SKM-1 treated with dmso at 0.1 percent for 144 hours (cell line): ENCODE results near the gene PRPSAP1.

Experiments used
- DNase-seq: peaks from one replicate; lab custom pipeline; 2025; ENCODE audit not compliant: unreplicated experiment; lab: John Stamatoyannopoulos, UW

PRPSAP1 gene

GRCh38 chr17:76383546-76384221, 30.0 kb upstream of the PRPSAP1 start:
- DNase-seq, result no peak

- DNase-seq, result no peak
Observed at GRCh38 chr17:76382803-76383545, 29.3 kb upstream of the PRPSAP1 start.

DNA sequence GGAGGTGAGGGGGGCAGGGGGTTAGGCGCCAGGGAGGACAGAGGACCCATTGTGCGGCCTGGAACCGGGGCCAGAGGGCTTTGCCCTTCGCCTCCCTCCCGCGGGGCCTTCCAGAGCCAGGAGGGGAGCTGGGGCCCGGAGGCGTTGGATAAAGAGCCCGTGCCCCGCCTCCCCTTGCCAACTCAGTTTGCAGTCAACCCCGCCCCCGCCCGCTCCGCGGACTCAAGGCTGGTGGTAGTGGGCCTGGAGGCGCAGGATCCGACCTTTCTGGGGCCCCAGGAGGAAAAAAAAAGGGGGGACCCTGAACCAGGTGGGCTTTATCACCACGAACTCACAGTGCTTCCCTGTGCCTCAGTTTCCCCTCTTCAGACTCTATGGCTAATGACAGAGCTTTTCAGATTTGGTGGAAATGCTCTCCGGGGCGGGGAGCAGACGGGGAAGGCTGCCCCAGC, 28.7 kb upstream of the PRPSAP1 start:
- no peak for DNase-seq

GRCh38 chr17:76381633-76382350, 28.1 kb upstream of the PRPSAP1 start:
- DNase-seq, result no peak

GRCh38 chr17:76379646-76380376, 26.1 kb upstream of the PRPSAP1 start:
- DNase-seq, result no peak

GRCh38 chr17:76379275-76379641, 25.5 kb upstream of the PRPSAP1 start:
- DNase-seq, result no peak

DNA sequence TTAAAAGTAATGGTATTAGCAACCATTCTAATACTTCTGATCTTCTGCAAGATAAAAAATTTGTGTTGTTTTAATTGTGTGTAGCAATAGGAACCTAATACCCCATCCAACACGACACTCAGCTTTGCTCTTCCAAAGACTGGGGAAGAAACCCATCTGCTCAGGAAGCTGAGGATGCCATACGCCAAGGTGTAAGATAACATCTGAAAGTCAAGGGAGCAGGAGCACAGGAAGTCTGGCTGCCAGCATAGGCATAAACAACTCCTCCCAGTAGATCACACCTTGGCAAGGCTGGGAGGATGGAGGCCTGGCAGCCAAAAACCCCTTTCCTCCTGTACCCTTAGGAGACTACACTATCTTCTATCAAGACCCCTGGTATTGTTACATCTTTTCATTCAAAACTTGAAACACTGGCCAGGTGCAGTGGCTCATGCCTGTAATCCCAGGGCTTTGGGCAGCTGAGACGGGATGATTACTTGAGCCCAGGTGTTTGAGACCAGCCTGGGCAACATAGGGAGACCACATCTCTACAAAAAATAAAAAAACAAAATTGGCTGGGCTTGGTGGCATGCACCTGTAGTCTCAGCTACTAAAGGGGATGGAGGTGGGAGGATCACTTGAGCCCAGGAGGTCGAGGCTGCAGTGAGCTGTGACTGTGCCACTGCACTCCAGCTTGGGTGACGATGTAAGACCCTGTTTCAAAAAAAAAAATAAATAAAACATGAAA, 25.0 kb upstream of the PRPSAP1 start:
- no peak for DNase-seq

GRCh38 chr17:76376318-76377133, 22.8 kb upstream of the PRPSAP1 start:
- no peak for DNase-seq

DNA sequence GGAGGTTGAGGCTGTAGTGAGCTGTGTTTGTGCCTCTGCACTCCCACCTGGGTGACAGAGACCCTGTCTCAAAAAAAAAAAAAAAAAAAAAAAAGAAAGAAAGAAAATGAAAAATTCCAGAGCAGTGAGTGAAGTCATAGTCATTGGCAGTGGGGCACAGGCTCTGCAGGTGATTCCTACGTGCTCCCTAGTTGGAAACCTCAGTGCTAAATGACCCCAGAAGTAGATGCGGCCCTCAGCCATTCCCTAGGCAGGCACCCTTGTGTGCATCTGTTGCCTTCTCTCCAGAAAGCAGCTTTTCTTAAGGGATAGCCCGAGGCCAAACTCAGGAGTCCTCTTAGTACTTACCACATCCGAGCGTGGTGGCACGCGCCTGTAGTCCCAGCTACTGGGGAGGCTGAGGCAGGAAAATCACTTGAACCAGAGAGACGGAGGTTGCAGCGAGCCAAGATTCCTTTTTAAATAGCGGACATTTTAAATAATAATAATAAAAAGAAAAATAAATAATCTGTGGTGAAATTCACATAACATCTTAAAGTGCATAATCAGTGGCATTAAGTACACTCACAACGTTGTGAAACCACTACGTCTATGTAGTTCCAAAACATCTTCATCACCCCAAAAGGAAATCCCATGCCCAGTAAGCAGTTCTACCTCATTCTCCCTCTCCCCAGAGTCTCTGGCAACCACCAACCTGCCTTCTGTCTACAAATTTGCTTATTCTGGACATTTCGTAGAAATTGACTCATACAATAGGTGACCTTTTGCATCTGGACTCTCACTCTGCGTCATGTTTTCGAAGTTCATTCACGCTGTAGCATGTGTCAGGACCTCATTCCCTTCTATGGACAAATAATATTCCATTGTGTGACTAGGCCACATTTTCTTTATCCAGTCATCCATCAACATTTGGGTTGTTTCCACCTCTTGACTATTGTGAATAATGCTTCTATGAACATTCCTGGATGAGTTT, 18.2 kb upstream of the PRPSAP1 start:
- DNase-seq, result no peak

- DNase-seq, result no peak
Observed at GRCh38 chr17:76370261-76370993, 16.7 kb upstream of the PRPSAP1 start.

GRCh38 chr17:76369804-76370203, 16.1 kb upstream of the PRPSAP1 start:
- DNase-seq, result no peak

DNA sequence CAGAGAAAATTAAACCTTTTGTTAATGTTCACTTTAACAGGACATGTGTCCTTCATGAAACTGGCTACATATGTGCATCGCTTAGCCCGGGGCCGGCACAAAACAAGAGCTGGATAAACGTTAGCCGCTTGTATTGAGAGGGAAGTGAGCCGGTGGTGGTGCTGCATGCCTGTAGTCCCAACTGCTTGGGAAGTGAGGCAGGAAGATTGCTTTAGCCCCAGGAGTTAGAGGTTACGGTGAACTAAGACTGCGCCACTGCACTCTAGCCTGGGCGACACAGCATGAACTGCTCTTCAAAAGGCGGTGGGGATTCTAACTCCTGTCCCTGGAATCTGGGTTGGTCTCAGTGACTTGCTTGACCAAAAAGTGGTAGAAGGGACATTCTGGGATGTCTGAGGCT, 15.7 kb upstream of the PRPSAP1 start:
- no peak for DNase-seq

DNA sequence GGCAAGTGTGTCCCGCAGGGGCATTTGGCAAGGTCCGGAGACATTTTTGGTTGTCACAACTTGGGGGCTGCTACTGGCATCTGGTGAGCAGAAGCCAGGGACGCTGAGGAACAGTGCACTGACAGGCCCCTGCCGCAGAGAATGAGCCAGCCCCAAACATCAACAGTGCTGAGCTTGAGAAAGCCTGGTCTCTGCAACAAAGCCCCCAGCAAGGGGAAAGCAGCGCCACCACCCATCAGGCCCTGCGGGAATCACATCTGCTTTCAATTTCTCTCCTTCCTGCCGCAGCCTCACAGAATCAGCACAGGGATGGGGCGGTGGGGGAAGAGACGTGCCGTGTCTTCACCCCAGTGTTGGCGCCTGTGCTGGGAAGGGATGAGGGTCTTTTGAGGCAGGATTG, 14.8 kb upstream of the PRPSAP1 start:
- DNase-seq, result no peak

GRCh38 chr17:76367642-76368041, 13.9 kb upstream of the PRPSAP1 start:
- no peak for DNase-seq

GRCh38 chr17:76366247-76366646, 12.5 kb upstream of the PRPSAP1 start:
- DNase-seq, result no peak

- DNase-seq, result no peak
Observed at GRCh38 chr17:76365256-76365903, 11.7 kb upstream of the PRPSAP1 start.

- DNase-seq, result no peak
Observed at GRCh38 chr17:76363107-76363842, 9.6 kb upstream of the PRPSAP1 start.
